ENCODE measurements around the gene SRR.
A peak's percentile ranks its signal among the peaks of the same experiment; 100 is the strongest.

- TF ChIP-seq, protein P1, sequence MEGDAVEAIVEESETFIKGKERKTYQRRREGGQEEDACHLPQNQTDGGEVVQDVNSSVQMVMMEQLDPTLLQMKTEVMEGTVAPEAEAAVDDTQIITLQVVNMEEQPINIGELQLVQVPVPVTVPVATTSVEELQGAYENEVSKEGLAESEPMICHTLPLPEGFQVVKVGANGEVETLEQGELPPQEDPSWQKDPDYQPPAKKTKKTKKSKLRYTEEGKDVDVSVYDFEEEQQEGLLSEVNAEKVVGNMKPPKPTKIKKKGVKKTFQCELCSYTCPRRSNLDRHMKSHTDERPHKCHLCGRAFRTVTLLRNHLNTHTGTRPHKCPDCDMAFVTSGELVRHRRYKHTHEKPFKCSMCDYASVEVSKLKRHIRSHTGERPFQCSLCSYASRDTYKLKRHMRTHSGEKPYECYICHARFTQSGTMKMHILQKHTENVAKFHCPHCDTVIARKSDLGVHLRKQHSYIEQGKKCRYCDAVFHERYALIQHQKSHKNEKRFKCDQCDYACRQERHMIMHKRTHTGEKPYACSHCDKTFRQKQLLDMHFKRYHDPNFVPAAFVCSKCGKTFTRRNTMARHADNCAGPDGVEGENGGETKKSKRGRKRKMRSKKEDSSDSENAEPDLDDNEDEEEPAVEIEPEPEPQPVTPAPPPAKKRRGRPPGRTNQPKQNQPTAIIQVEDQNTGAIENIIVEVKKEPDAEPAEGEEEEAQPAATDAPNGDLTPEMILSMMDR (IDR thresholded peaks at IDR 0.05) = no peak
- TF ChIP-seq POLR2AphosphoS5 (IDR thresholded peaks at IDR 0.05) (peak in 1 of 3 donors; percentile 47), POLR2A (IDR thresholded peaks at IDR 0.05) (no peak)
Measured at GRCh38 chr17:2337544-2338314, 34.0 kb downstream of the SRR start.

Data from breast epithelium (tissue), 3 donors.